ENCODE measurements around the gene FOXD3.
A peak's percentile ranks its signal among the peaks of the same experiment; 100 is the strongest.

Gene FOXD3

DNA sequence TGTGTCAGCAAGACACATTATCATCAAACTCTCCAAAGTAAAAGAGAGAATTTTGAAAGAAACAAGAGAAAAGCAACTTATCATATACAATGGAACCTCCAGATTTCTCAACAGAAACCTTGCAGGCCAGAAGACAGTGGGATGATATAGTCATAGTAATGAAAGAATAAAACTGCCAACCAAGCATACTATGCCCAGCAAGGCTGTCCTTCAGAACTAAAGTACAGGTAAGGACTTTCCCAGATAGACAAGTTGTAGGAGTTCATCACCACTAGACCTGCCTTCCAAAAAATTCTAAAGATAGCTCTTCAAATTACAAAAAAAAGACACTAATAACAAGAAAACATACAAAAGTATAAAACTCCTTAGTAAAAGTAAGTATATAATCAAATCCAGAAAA lies 33.2 kb upstream of the FOXD3 start:
- H3K36me3 ChIP-seq (ENCODE audit: insufficient read depth, insufficient read length, low read length): no peaks in the 10 kb centered on the region

DNA sequence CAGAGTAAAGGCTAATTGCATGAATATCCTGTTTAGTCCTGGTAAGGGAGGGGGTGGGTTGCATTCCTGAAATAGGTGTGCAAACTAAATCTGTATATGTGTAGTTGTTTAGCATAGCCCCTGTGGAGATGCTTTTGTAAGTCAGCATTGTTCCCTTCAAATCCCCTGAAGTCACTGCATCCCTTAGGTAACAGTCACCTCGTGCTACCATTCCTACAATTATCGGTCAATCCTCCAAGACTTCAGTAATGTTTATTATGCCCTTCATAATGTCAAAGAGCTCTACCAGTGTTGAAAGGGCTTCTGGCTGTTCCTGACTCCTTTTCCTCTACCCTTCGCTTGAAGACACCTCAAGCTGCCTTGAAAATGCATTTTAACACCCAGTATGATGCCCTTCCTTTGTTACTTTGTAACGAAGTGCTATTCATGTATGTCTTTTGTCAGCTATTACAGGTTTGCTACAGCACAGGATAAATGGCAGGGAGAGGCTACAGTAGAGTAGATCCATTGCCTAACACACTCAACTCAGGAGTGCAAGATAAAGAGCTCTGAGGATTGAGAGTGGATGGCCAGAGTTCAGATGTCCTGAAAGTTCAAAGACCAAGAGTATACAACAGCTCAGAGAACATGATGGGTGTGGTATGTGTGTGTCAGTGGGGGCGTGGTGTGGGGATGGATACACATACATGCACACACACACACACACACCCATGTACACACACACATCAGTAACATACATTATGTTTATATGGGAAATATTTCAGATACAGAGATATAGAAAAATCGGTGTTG lies 27.4 kb upstream of the FOXD3 start:
- DNase-seq (ENCODE audit: low read depth, low spot score): peak; percentile 94
- peaks cover 2% of the 10 kb centered on the region for H3K4me1 ChIP-seq (ENCODE audit: insufficient read depth, insufficient read length)
- H3K36me3 ChIP-seq (ENCODE audit: insufficient read depth, insufficient read length, low read length): no peaks in the 10 kb centered on the region
- no peak overlapping the region for H3K4me3 ChIP-seq (ENCODE audit: insufficient read length, low read depth)
- H3K27me3 ChIP-seq (ENCODE audit: insufficient read depth, insufficient read length): no peaks in the 10 kb centered on the region
- H3K9ac ChIP-seq (ENCODE audit: insufficient read length, low read depth): peak overlapping the region; percentile 14
- H3K9me3 ChIP-seq (ENCODE audit: insufficient read depth, low read length): peaks cover under 1% of the 10 kb centered on the region; the same call in 1 of the 2 replicates
- TF ChIP-seq YY1 (IDR thresholded peaks at IDR 0.05; ENCODE audit: insufficient read depth, insufficient read length) (no peak), SUZ12 (IDR thresholded peaks at IDR 0.05; ENCODE audit: extremely low read depth, insufficient read depth, insufficient read length) (no peak), ZNF274 (IDR thresholded peaks at IDR 0.05; ENCODE audit: low read depth, low read length) (no peak)

More for the DNA sequence above, 33.2 kb upstream of the FOXD3 start:
- H3K4me3 ChIP-seq (ENCODE audit: insufficient read length, low read depth): no peak overlapping the region
- no peaks in the 10 kb centered on the region for H3K27me3 ChIP-seq (ENCODE audit: insufficient read depth, insufficient read length)
- no peak overlapping the region for H3K9ac ChIP-seq (ENCODE audit: insufficient read length, low read depth)
- TF ChIP-seq ZNF274 (IDR thresholded peaks at IDR 0.05; ENCODE audit: low read depth, low read length): no peak
- TF ChIP-seq YY1 (IDR thresholded peaks at IDR 0.05; ENCODE audit: insufficient read depth, insufficient read length): no peak
- TF ChIP-seq SUZ12 (IDR thresholded peaks at IDR 0.05; ENCODE audit: extremely low read depth, insufficient read depth, insufficient read length): no peak
- H3K9me3 ChIP-seq (ENCODE audit: insufficient read depth, low read length): peaks cover 27% of the 10 kb centered on the region
- H3K4me1 ChIP-seq (ENCODE audit: insufficient read depth, insufficient read length): no peaks in the 10 kb centered on the region
- no peak for DNase-seq (ENCODE audit: low read depth, low spot score)

DNA sequence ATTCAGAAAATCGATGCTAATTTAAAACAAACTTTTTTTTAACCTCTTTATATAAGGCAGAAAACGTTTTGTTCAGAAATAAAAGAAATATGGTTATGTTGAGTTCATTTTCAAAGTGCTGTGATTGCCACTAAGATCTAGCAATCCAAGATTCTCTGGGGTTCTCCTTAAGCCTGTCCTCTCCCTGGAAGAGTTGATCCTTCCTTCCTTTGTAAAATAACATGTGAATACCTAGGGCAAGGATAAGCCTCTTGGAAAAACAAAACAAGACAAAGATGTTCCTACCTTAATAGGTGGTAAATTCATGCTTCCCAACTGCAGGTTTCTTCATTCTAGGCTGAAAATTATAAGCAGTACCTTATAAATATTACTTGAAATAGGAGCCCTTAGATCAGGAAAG lies 18.0 kb upstream of the FOXD3 start:
- Histone ChIP-seq H3K4me3 (ENCODE audit: insufficient read length, low read depth) (no peak overlapping the region), H3K9me3 (ENCODE audit: insufficient read depth, low read length) (peaks cover 12% of the 10 kb centered on the region), H3K4me1 (ENCODE audit: insufficient read depth, insufficient read length) (no peaks in the 10 kb centered on the region), H3K9ac (ENCODE audit: insufficient read length, low read depth) (no peak overlapping the region), H3K36me3 (ENCODE audit: insufficient read depth, insufficient read length, low read length) (no peaks in the 10 kb centered on the region), H3K27me3 (ENCODE audit: insufficient read depth, insufficient read length) (no peaks in the 10 kb centered on the region)
- no peak for DNase-seq (ENCODE audit: low read depth, low spot score)
- TF ChIP-seq SUZ12 (IDR thresholded peaks at IDR 0.05; ENCODE audit: extremely low read depth, insufficient read depth, insufficient read length) (no peak), ZNF274 (IDR thresholded peaks at IDR 0.05; ENCODE audit: low read depth, low read length) (no peak), YY1 (IDR thresholded peaks at IDR 0.05; ENCODE audit: insufficient read depth, insufficient read length) (no peak)

DNA sequence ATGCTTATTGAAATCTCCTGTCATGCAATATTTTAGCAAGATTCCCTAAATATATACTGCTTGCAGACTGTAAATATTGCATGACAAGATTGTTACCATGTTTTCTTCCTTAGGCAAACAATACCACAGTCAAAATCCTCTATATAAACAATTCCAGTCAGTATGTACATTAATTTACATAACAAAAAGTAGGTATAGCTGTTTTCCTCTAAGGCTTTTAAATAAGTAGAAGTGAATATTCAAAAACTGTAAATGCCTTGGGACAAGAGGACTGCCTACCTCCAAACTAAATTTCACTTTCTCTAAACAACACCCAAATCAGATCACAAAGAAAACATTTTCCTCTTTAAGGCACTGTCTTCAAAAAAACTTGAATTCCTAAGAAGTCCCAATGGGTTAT lies 17.3 kb upstream of the FOXD3 start:
- Histone ChIP-seq H3K9ac (ENCODE audit: insufficient read length, low read depth) (no peak overlapping the region), H3K4me3 (ENCODE audit: insufficient read length, low read depth) (no peak overlapping the region), H3K4me1 (ENCODE audit: insufficient read depth, insufficient read length) (no peaks in the 10 kb centered on the region), H3K27me3 (ENCODE audit: insufficient read depth, insufficient read length) (no peaks in the 10 kb centered on the region), H3K36me3 (ENCODE audit: insufficient read depth, insufficient read length, low read length) (no peaks in the 10 kb centered on the region), H3K9me3 (ENCODE audit: insufficient read depth, low read length) (peaks cover 12% of the 10 kb centered on the region)
- TF ChIP-seq ZNF274 (IDR thresholded peaks at IDR 0.05; ENCODE audit: low read depth, low read length) (no peak), SUZ12 (IDR thresholded peaks at IDR 0.05; ENCODE audit: extremely low read depth, insufficient read depth, insufficient read length) (no peak), YY1 (IDR thresholded peaks at IDR 0.05; ENCODE audit: insufficient read depth, insufficient read length) (no peak)
- no peak for DNase-seq (ENCODE audit: low read depth, low spot score)

DNA sequence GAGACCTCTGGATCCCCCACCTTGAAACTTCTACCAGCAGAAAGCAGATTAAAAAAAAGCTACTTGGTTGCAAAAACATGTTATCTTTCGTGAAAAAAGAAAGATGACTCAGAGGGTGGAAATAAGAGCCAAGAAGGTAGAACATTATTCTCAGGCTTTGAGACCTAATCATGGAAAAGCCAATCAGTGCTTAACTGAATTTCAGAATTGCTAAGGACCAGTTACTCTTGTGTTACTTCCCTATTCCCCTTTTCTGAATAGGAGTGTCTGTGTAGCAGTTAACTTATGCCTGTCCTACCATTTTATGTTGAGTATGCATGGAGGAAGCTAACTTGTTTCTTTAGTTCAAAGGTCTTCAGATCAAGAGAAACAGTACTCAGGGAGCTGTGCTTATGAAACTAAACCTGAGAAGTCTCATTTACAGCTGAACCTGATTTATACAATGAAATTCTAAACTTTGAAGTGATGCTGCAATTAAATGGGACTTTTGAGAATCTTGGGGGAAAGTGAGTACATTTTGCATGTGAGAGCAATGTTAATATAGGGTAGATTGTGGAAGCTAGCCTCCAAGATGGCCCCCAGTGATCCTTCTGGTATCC lies 15.1 kb upstream of the FOXD3 start:
- Histone ChIP-seq H3K4me1 (ENCODE audit: insufficient read depth, insufficient read length) (no peaks in the 10 kb centered on the region), H3K9ac (ENCODE audit: insufficient read length, low read depth) (no peak overlapping the region), H3K27me3 (ENCODE audit: insufficient read depth, insufficient read length) (no peaks in the 10 kb centered on the region), H3K9me3 (ENCODE audit: insufficient read depth, low read length) (peaks cover 12% of the 10 kb centered on the region), H3K4me3 (ENCODE audit: insufficient read length, low read depth) (no peak overlapping the region), H3K36me3 (ENCODE audit: insufficient read depth, insufficient read length, low read length) (no peaks in the 10 kb centered on the region)
- no peak for DNase-seq (ENCODE audit: low read depth, low spot score)
- TF ChIP-seq SUZ12 (IDR thresholded peaks at IDR 0.05; ENCODE audit: extremely low read depth, insufficient read depth, insufficient read length) (no peak), ZNF274 (IDR thresholded peaks at IDR 0.05; ENCODE audit: low read depth, low read length) (no peak), YY1 (IDR thresholded peaks at IDR 0.05; ENCODE audit: insufficient read depth, insufficient read length) (no peak)

DNA sequence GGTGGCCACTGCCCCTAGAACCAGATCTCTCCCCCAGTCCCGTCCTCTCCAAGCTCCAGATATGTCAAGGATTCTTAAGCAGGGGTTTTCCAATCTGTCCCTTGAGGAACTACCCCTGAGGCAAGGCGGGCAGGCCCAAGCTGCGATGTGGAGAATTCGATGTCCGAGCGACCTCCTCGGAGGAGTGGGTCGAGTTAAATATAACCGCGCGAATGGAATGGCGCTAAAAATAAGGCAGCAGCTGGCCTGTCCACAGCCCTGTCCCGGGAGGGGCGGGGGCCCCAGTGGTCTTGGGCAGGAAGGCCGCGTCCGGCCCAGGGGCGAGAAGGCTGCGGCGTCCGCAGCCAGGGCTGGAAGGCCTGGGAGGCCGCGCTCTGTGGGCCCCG lies 5.8 kb upstream of the FOXD3 start:
- no peak for DNase-seq (ENCODE audit: low read depth, low spot score)
- Histone ChIP-seq H3K27me3 (ENCODE audit: insufficient read depth, insufficient read length) (peaks cover 42% of the 10 kb centered on the region), H3K4me1 (ENCODE audit: insufficient read depth, insufficient read length) (peaks cover 14% of the 10 kb centered on the region), H3K36me3 (ENCODE audit: insufficient read depth, insufficient read length, low read length) (no peaks in the 10 kb centered on the region), H3K4me3 (ENCODE audit: insufficient read length, low read depth) (no peak overlapping the region), H3K9ac (ENCODE audit: insufficient read length, low read depth) (peak overlapping the region; percentile 77), H3K9me3 (ENCODE audit: insufficient read depth, low read length) (no peaks in the 10 kb centered on the region)
- no peak for TF ChIP-seq SUZ12 (IDR thresholded peaks at IDR 0.05; ENCODE audit: extremely low read depth, insufficient read depth, insufficient read length)

DNA sequence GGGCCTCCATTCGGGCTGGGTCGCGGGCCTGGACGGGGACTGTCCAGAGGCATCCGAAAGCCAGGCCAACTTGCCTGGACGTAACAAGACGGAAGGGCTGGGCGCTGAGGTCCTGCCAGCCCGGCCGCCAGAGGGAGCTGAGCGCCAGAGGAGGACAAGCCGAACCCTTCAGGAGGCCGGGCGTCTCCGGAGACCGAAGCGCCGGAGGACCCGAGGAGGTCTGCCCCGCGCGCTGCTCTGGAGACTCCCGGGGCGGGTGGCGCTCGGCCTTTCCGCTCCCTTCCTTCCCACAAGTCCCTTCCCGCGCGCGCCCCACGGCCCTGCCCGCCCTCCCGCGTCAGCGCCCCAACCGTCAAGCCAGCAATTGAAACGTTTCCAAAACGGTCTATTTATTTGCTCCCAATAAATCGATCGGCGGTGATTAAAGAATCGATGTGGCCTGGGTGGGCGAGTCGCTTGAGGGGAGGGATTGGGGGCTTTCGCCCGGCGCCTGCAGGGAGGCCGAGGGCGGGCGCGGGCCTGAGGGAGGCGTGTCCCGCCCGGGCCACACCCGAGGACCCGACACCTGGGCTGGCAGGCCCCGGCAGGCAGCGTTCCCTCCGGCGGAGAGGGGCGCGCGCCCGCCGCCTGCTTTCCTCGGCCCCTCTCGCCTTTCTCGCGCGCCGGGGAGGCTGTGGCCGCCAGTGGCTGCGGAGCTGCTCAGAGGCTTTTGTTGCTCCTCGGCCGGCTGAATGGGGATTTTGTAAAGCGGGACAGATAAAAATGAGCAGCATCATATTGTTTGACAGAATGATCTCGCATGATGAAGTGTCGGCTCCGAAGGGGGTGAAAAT lies 5.2 kb upstream of the FOXD3 start:
- Histone ChIP-seq H3K27me3 (ENCODE audit: insufficient read depth, insufficient read length) (peaks cover 48% of the 10 kb centered on the region), H3K9me3 (ENCODE audit: insufficient read depth, low read length) (no peaks in the 10 kb centered on the region), H3K36me3 (ENCODE audit: insufficient read depth, insufficient read length, low read length) (no peaks in the 10 kb centered on the region), H3K4me3 (ENCODE audit: insufficient read length, low read depth) (peak overlapping the region; percentile 41), H3K4me1 (ENCODE audit: insufficient read depth, insufficient read length) (peaks cover 14% of the 10 kb centered on the region), H3K9ac (ENCODE audit: insufficient read length, low read depth) (peak overlapping the region; percentile 77)
- TF ChIP-seq YY1 (IDR thresholded peaks at IDR 0.05; ENCODE audit: insufficient read depth, insufficient read length): no peak
- no peak for TF ChIP-seq ZNF274 (IDR thresholded peaks at IDR 0.05; ENCODE audit: low read depth, low read length)
- no peak for TF ChIP-seq SUZ12 (IDR thresholded peaks at IDR 0.05; ENCODE audit: extremely low read depth, insufficient read depth, insufficient read length)
- DNase-seq (ENCODE audit: low read depth, low spot score): peak; percentile 90
